KOPT-K1 (cell line): Measurements from ENCODE around the gene BRD8.

ENCODE experiments used
- H3K27ac ChIP-seq: fragments of 200-600 bp; sonication (generic); 2 replicates; pipeline ENCODE4 v1.5.1; 2016; ENCODE audit warnings: antibody characterized with exemption, mild to moderate bottlenecking, low read depth, low read length; ENCODE audit not compliant: poor library complexity, severe bottlenecking
- H3K36me3 ChIP-seq: fragments of 200-600 bp; sonication (generic); 2 replicates; pipeline ENCODE4 v1.5.1; 2017; ENCODE audit warnings: antibody characterized with exemption, mild to moderate bottlenecking, low read length, moderate library complexity; ENCODE audit not compliant: insufficient read depth
- H3K9me3 ChIP-seq: fragments of 200-600 bp; sonication (generic); 2 replicates; pipeline ENCODE4 v1.5.1; 2017; ENCODE audit warnings: antibody characterized with exemption, low read length, mild to moderate bottlenecking; ENCODE audit not compliant: insufficient read depth, poor library complexity, severe bottlenecking

BRD8 gene

DNA sequence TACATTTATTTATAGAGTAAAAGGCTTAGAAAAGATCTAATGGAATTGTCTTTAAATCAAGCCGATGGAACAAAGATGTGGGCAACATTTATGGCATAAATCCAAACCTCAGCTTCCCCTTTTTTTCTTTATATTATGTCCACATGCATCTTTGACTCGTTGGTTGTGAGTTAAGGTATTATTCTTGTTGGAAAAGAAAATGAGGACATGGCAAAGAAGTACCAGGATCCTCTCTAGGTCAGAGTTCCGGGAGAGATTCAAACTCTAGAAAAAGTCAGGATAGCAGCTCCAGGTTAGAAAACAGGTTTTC lies 38.7 kb downstream of the BRD8 start:
- Histone ChIP-seq H3K27ac (no peak overlapping the region), H3K9me3 (no peaks in the 10 kb centered on the region), H3K36me3 (no peaks in the 10 kb centered on the region)

DNA sequence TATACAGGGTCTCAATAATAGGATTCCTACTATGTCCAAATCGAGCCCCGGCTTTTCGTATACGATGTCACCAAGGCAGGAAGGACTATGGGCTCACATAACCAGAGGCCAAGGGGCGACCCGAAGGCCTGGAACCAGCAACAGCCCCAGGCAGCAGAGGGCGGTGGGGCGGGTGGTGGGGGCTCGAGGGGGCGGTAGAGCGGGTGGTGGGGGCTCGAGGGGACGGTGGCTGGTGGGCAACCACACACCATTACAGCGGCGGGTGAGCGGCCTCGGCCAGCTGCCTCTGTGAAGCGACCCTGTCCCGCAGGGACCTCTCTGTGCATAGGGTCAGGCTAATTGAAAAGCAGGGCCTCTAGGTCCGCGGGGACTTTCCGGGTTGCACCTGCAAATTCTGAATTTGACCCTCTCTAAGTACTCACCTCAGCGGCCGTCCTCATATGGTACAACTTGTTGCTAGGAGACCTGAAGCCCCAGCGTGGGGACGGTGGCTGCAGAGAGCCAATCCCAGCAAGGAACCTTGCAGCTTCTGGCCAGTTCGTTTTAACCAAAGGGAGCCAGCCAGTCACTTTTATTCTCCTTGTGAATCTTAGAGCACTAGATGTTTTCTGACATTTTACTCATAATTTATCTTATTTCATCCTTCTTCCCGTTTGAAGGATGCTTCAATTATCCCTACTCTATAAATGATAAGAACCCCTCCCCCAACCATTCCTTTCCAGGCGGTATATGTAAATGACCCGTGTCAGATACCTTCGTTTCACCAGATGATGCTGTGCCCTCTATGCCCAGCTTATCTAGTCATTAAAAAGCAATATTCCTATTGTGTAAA lies 39.3 kb downstream of the BRD8 start, which contains the start of gene NME5:
Gene NME5, minus strand, starts transcription at position 480 of the 832 bp plus-strand sequence. CDS start 648 bp downstream, outside the sequence.
- no peaks in the 10 kb centered on the region for H3K9me3 ChIP-seq
- H3K36me3 ChIP-seq, result no peaks in the 10 kb centered on the region
- H3K27ac ChIP-seq, result no peak within 1 kb of the TSS

DNA sequence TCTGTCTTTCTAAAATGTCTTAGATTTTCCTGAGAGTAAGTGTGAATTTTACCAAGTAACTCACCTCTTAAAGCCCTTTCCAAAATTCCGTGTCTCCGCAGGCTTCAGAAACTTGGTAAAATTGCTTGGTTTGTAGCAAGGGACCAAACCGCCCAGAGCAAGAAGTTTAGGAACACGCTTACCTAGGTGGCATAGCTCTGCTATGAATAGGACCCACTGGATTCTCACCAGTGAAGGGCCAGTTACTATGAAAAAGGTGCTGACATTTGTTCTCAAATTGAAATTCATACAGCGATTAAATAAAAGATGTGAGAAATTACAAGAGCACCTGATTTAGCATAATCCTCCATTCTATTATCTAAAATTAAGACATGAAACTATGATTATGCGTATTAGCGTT lies 45.9 kb downstream of the BRD8 start:
- no peaks in the 10 kb centered on the region for H3K9me3 ChIP-seq
- H3K36me3 ChIP-seq, result no peaks in the 10 kb centered on the region
- H3K27ac ChIP-seq, result no peak overlapping the region

DNA sequence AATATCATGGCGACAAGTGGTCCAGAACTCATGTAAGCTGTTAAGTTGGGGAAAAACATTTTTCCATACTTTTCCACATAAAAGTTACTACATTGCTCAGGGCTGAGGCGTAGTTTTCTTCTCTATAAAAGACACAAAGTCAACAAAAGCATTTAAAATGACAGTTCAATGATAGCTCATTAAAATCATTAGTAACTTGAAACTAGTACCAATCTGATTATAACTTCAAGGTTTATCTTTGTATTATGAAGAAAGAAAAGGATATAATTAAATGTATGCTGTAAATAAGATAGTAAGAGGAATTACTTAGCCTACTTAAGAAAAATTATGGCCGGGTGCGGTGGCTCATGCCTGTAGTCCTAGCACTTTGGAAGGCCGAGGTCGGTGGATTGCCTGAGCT lies 49.1 kb downstream of the BRD8 start:
- no peaks in the 10 kb centered on the region for H3K36me3 ChIP-seq
- H3K9me3 ChIP-seq, result no peaks in the 10 kb centered on the region
- H3K27ac ChIP-seq, result no peak overlapping the region

DNA sequence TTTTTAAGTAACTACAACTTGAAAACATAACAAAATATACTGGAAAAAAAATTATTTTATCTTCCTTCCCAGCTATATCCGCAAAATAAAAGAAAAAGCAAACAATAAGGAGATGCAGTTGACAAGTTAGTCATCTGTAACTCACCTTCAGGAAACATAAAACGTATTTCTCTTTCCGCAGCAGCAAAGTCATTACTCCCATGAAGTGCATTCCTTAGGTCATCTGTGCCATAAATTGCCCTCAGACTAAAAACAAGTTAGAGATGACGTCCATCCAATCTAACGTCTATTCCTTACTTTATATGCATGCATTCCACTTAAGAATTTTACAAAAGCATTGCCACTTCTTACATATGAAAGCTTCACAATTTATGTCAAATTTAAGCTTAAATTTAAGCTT lies 50.1 kb downstream of the BRD8 start:
- Histone ChIP-seq H3K27ac (no peak overlapping the region), H3K36me3 (no peaks in the 10 kb centered on the region), H3K9me3 (no peaks in the 10 kb centered on the region)

DNA sequence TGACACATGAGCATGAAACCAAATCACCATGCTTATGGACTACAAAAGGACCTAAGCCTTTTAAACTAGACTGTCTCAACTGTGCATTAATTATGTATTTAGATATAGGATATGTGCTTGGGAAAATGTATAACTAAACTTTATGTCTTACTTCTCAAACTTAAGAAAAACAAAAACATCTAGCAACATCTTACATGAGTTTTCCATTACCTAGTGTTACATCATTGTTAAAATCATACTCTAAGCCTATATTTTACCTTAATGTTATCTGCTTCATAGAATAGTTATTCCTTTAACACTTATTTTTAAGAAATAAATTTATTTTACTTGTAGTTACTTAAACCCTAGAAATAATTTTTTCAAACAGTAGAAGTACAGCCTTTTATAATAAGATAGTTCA lies 63.2 kb downstream of the BRD8 start:
- H3K9me3 ChIP-seq, result no peaks in the 10 kb centered on the region
- no peak overlapping the region for H3K27ac ChIP-seq
- H3K36me3 ChIP-seq, result no peaks in the 10 kb centered on the region

DNA sequence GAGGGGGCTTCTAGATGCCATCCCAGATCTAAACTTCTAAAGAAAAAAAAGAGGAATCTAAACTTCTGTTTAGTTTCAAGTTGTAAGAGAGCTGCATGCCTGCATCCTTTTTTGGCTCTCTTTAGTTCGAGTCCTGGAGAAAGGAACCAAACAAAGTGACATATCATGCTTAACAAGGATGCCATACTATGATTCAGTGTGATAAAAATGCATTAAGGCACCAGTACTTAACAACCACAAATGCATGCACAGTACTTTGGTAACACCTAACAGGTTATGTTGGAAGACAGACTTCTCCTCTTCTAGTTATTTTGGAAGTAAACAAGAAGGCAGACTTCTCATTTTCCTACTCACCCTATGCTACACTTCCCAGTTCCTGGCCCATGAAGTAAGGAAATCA lies 66.5 kb downstream of the BRD8 start:
- Histone ChIP-seq H3K36me3 (no peaks in the 10 kb centered on the region), H3K27ac (no peak overlapping the region), H3K9me3 (no peaks in the 10 kb centered on the region)

DNA sequence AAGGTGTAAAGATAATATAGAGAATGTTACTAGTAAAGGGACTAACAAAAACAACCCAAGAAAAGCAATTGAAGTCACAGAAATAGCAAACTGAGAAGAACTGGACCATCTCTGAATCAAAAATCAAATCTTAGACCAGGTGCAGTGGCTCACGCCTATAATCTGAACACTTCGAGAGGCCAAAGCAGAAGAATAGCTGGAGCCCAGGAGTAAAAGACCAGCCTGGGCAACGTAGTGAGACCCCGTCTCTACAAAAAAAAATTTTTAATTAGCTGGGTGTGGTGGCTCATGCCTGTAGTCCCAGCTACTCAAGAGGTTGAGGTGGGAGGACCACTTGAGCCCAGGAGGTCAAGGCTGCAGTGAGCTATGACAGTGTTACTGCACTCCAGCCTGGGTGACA lies 67.2 kb downstream of the BRD8 start:
- H3K36me3 ChIP-seq, result no peaks in the 10 kb centered on the region
- H3K9me3 ChIP-seq, result no peaks in the 10 kb centered on the region
- H3K27ac ChIP-seq, result no peak overlapping the region

DNA sequence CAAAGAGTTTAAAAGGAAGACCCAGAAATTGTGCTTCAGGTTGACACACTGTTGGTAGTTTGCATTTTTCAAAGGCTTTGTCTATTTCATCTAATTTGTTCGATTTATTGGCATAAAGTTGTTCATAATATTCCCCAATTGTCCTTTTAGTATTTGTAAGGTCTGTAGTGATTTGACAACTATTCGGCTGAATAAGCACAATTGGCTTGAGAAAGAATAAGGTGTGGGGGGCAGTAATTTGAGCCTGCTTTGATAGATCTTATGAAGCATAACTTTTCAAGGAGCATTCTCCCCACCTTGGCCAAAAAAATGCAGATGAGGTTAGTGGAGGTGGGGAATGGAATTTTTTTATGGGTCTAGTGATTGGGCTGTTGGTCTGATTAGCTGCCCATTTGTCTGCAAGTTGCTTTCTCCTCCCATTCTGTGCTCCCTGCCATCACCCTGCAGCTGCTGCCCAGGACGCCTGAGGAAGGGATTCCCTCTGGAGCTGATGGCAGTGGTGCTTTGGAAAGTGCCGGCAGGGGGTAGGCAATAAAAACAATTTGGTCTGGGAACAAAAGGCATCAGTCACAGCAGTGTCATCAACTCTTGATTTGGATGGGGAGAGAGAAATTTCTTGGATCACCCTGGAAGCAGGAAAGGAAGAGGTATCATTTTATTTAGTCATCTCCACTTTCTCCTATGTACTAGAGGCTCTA lies 68.0 kb downstream of the BRD8 start:
- Histone ChIP-seq H3K9me3 (no peaks in the 10 kb centered on the region), H3K27ac (no peak overlapping the region), H3K36me3 (no peaks in the 10 kb centered on the region)

DNA sequence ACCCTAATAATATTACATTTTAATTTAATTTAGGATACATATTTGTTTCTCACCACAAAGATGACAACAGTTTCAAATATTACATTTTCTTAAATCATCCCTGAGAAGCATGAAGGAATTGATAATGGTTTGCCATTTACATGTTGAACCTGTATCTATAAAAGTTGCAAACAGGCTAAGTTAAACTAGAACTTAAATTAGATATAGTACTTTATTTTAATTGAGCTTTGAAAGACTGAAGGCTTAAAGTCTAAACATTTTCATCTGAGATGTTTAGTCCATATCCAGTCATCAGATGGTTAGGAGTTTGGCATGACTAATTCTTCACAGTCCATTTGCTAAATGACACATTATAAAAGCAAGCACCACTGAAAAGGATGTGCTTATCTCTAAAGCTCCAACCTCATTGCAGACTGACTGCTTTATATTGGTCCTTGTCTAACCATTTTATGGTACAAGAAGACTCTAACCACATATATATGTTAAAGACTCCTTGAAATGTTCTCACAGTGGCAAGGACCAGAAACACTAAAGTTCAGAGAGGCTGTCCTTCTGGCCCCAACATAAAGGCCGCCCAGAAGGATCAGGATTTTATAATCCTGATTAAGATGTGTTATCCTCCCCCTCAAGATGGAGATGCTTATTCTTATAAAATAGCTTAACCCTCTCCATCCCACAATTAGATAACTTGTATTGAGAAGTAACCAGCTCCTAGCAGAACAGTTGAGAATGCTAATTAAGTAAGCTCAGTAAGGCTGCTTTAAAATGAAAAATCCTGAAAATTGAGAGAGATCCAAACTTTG lies 68.8 kb downstream of the BRD8 start:
- Histone ChIP-seq H3K9me3 (no peaks in the 10 kb centered on the region), H3K36me3 (no peaks in the 10 kb centered on the region), H3K27ac (no peak overlapping the region)

DNA sequence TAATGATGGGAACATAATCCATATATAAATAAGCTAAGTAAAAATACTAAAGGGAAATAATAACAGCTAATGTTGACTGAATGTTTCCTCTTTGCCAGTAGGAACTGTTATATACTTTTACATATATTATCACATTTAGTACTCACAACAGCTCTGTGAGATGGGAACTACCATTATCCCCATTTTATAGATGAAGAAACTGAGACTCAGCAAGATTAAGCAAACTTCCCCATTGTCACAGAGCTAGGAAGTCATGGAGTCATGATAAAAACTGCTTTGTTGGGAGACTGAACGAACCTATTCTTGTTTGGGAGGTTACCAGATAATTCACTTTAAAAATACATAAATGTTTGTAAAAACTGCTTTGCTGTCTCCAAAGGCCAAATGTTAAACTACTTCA lies 71.2 kb downstream of the BRD8 start:
- H3K36me3 ChIP-seq, result no peaks in the 10 kb centered on the region
- no peaks in the 10 kb centered on the region for H3K9me3 ChIP-seq
- no peak overlapping the region for H3K27ac ChIP-seq

DNA sequence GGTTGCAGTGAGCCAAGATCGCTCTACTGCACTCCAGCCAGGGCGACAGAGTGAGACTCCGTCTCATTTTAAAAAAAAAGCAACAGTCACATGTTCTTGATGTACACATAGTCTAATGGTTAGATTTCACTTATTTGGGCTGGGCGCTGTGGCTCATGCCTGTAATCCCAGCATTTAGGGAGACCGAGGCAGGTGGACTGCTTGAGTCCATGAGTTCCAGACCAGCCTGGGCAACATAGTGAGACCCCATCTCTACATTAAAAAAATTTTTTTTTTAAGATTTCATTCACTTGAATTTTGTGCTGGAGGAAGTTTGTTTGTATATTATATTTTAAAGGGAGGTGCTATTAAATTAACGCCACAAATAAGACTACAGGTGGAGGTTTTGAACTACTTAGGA lies 72.7 kb downstream of the BRD8 start:
- H3K27ac ChIP-seq, result no peak overlapping the region
- no peaks in the 10 kb centered on the region for H3K9me3 ChIP-seq
- no peaks in the 10 kb centered on the region for H3K36me3 ChIP-seq

DNA sequence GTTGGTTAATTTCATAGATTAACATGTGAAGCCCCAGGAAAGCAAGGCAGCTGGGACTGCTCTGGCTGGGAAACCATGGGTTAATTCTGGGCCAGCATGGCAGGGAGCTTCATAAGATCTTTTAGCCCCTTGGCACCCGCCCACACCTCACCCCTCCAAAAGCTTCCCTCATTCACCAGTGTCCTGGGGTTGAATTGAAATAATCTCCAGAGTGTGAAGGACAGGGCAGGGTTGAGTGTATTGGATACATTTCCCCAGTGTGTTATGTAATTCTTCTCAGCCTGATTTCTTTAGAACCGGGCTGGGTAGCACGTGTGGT lies 75.2 kb downstream of the BRD8 start:
- H3K36me3 ChIP-seq, result no peaks in the 10 kb centered on the region
- H3K9me3 ChIP-seq, result no peaks in the 10 kb centered on the region
- H3K27ac ChIP-seq, result no peak overlapping the region

DNA sequence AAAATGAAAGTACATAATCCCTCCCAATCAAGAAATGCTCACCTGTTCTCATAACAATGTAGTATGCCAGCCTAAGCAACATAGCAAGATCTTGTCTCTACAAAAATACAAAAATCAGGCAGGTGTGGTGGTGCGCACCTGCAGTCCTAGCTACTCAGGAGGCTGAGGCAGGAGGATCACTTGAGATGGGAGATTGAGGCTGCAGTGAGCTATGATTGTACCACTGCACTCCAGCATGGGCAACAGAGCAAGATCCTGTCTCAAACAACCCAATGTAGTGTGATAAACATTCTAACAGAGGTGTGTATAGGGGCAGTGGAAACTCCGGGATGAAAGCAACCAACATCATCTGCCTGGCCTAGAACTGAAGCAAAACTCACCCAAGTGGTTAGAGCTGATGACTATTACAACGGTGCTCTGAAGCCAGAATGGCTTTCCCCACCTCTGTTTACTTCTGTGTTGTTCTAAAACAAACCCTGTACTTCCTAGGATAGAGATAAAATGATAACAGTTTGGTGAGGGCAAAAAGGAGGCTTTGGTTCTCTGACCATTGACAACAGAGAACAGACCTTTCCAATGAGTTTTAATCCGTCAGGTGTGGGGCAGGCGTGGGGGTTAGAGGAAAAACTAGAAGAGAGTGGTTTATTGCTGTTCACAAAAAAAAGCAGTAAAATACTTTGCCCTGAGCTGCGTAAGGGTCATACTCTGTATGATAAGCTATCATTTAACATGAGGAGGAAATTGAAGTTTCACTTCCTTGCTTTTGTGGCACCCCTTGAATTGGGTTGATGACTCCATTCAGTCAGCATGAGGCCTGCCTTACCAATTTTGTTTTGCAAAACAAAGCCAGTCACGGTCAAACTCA lies 75.7 kb downstream of the BRD8 start:
- H3K27ac ChIP-seq, result no peak overlapping the region
- no peaks in the 10 kb centered on the region for H3K9me3 ChIP-seq
- no peaks in the 10 kb centered on the region for H3K36me3 ChIP-seq
